ENCODE data around the gene C2orf81. TPM values are rescaled to one million over a fixed set of nuclear protein-coding genes. Genes with fewer than 3 reads are reported as not detected.

Gene C2orf81
- total RNA-seq, 2 experiments from 2014 or later = 3.0 to 3.3 TPM

- Mint-ChIP-seq H3K27ac (peak overlapping the region; percentile 84), H3K4me1 (peaks cover 27% of the 10 kb centered on the region)
- peak; percentile 13 for DNase-seq
Observed at GRCh38 chr2:74414881-74415761, 6.3 kb downstream of the C2orf81 start.

GRCh38 chr2:74414441-74414840 is 7.0 kb downstream of the C2orf81 start:
- ChIA-PET POLR2A (no interaction called here), CTCF (interaction anchor here (0.8 kb wide), 1 partner anchor 15 kb away, joined by 3 read pairs; no protein-coding TSS in a partner anchor)
- Mint-ChIP-seq H3K36me3 (ENCODE audit: low read depth) (no peaks in the 10 kb centered on the region), H3K27ac (no peak overlapping the region), H3K9me3 (no peaks in the 10 kb centered on the region), H3K4me3 (peak overlapping the region; percentile 48), H3K27me3 (peaks cover 1% of the 10 kb centered on the region), H3K4me1 (peaks cover 23% of the 10 kb centered on the region)
- DNase-seq = no peak

More at GRCh38 chr2:74414881-74415761, 6.3 kb downstream of the C2orf81 start:
- peak overlapping the region; percentile 69 for H3K4me3 Mint-ChIP-seq
- H3K9me3 Mint-ChIP-seq = no peaks in the 10 kb centered on the region
- POLR2A ChIA-PET = no interaction called here
- no peaks in the 10 kb centered on the region for H3K27me3 Mint-ChIP-seq
- H3K36me3 Mint-ChIP-seq (ENCODE audit: low read depth) = no peaks in the 10 kb centered on the region
- CTCF ChIA-PET = interaction anchor here (1.4 kb wide), 1 partner anchor 23 kb away, joined by 3 read pairs; no protein-coding TSS in a partner anchor

- H3K9me3 Mint-ChIP-seq = no peaks in the 10 kb centered on the region
- ChIA-PET CTCF (interaction anchor here (1.1 to 1.3 kb wide), 3 partner anchors 9 to 78 kb away, joined by 3 read pairs; no protein-coding TSS in a partner anchor), POLR2A (no interaction called here)
- H3K4me1 Mint-ChIP-seq = peaks cover 23% of the 10 kb centered on the region
- H3K27ac Mint-ChIP-seq = no peak overlapping the region
- no peak overlapping the region for H3K4me3 Mint-ChIP-seq
- no peak for DNase-seq
- H3K27me3 Mint-ChIP-seq = peaks cover 7% of the 10 kb centered on the region
- H3K36me3 Mint-ChIP-seq (ENCODE audit: low read depth) = no peaks in the 10 kb centered on the region
Observed at GRCh38 chr2:74413001-74413698, 8.3 kb downstream of the C2orf81 start.

- no peaks in the 10 kb centered on the region for H3K9me3 Mint-ChIP-seq
- ChIA-PET CTCF (interaction anchor here (0.6 to 1.4 kb wide), 3 partner anchors 11 to 50 kb away, joined by 3 to 4 read pairs (median 3); no protein-coding TSS in a partner anchor), POLR2A (no interaction called here)
- H3K4me1 Mint-ChIP-seq = peaks cover 2% of the 10 kb centered on the region
- no peaks in the 10 kb centered on the region for H3K36me3 Mint-ChIP-seq (ENCODE audit: low read depth)
- DNase-seq = no peak
- H3K4me3 Mint-ChIP-seq = no peak overlapping the region
- no peak overlapping the region for H3K27ac Mint-ChIP-seq
- peaks cover 18% of the 10 kb centered on the region for H3K27me3 Mint-ChIP-seq
Observed at GRCh38 chr2:74407682-74408081, 13.7 kb downstream of the C2orf81 start.

GRCh38 chr2:74406035-74406434 is 15.4 kb downstream of the C2orf81 start:
- H3K36me3 Mint-ChIP-seq (ENCODE audit: low read depth) = no peaks in the 10 kb centered on the region
- ChIA-PET CTCF (interaction anchor here (0.8 kb wide), 1 partner anchor 15 kb away, joined by 3 read pairs; the partner anchor contains the start of genes C2orf81 and WDR54), POLR2A (no interaction called here)
- no peak overlapping the region for H3K27ac Mint-ChIP-seq
- no peak overlapping the region for H3K4me3 Mint-ChIP-seq
- DNase-seq = no peak
- H3K27me3 Mint-ChIP-seq = peaks cover 21% of the 10 kb centered on the region
- peaks cover 2% of the 10 kb centered on the region for H3K4me1 Mint-ChIP-seq
- H3K9me3 Mint-ChIP-seq = no peaks in the 10 kb centered on the region

- ChIA-PET POLR2A (no interaction called here), CTCF (interaction anchor here (0.6 to 1.6 kb wide), 4 partner anchors 9 to 209 kb away, joined by 3 to 5 read pairs (median 3); no protein-coding TSS in a partner anchor)
- Mint-ChIP-seq H3K27me3 (peaks cover 9% of the 10 kb centered on the region), H3K27ac (no peak overlapping the region), H3K9me3 (no peaks in the 10 kb centered on the region), H3K4me1 (peaks cover 8% of the 10 kb centered on the region), H3K4me3 (no peak overlapping the region), H3K36me3 (ENCODE audit: low read depth) (no peaks in the 10 kb centered on the region)
- no peak for DNase-seq
Observed at GRCh38 chr2:74401891-74402290, 19.5 kb downstream of the C2orf81 start.

- Mint-ChIP-seq H3K36me3 (ENCODE audit: low read depth) (no peaks in the 10 kb centered on the region), H3K4me1 (peaks cover 6% of the 10 kb centered on the region), H3K27me3 (peaks cover 7% of the 10 kb centered on the region), H3K27ac (no peak overlapping the region), H3K9me3 (no peaks in the 10 kb centered on the region), H3K4me3 (no peak overlapping the region)
- CTCF ChIA-PET = interaction anchor here (0.8 to 2.1 kb wide), 6 partner anchors 8 to 186 kb away, joined by 3 to 5 read pairs (median 3); no protein-coding TSS in a partner anchor
- peak; percentile 46 for DNase-seq
- POLR2A ChIA-PET = no interaction called here
Observed at GRCh38 chr2:74399785-74400184, 21.6 kb downstream of the C2orf81 start.

- no peaks in the 10 kb centered on the region for H3K36me3 Mint-ChIP-seq (ENCODE audit: low read depth)
- peaks cover 13% of the 10 kb centered on the region for H3K4me1 Mint-ChIP-seq
- H3K27me3 Mint-ChIP-seq = peaks cover 8% of the 10 kb centered on the region
- POLR2A ChIA-PET = no interaction called here
- H3K4me3 Mint-ChIP-seq = no peak overlapping the region
- no peak for DNase-seq
- no peak overlapping the region for H3K27ac Mint-ChIP-seq
- CTCF ChIA-PET = interaction anchor here (0.6 kb wide), 1 partner anchor 459 kb away, joined by 5 read pairs; no protein-coding TSS in a partner anchor
- H3K9me3 Mint-ChIP-seq = no peaks in the 10 kb centered on the region
Observed at GRCh38 chr2:74396149-74396548, 25.3 kb downstream of the C2orf81 start.

- Mint-ChIP-seq H3K4me1 (peaks cover 9% of the 10 kb centered on the region), H3K27me3 (peaks cover 8% of the 10 kb centered on the region), H3K9me3 (no peaks in the 10 kb centered on the region), H3K36me3 (ENCODE audit: low read depth) (no peaks in the 10 kb centered on the region), H3K4me3 (no peak overlapping the region), H3K27ac (no peak overlapping the region)
- ChIA-PET CTCF (no interaction called here), POLR2A (no interaction called here)
- no peak for DNase-seq
Observed at GRCh38 chr2:74393525-74393924, 27.9 kb downstream of the C2orf81 start.

GRCh38 chr2:74392449-74392743 is 29.0 kb downstream of the C2orf81 start:
- peaks cover 9% of the 10 kb centered on the region for H3K4me1 Mint-ChIP-seq
- peak overlapping the region; percentile 81 for H3K27ac Mint-ChIP-seq
- no peak for DNase-seq
- POLR2A ChIA-PET = interaction anchor here (0.5 kb wide), 1 partner anchor 146 kb away, joined by 3 read pairs; no protein-coding TSS in a partner anchor
- H3K36me3 Mint-ChIP-seq (ENCODE audit: low read depth) = no peaks in the 10 kb centered on the region
- H3K27me3 Mint-ChIP-seq = peaks cover 8% of the 10 kb centered on the region
- CTCF ChIA-PET = interaction anchor here (0.6 to 2.7 kb wide), 11 partner anchors 7 to 277 kb away, joined by 3 to 13 read pairs (median 4); partner anchors contain the start of genes DCTN1 and TTC31
- no peaks in the 10 kb centered on the region for H3K9me3 Mint-ChIP-seq
- peak overlapping the region; percentile 92 for H3K4me3 Mint-ChIP-seq

- peaks cover 8% of the 10 kb centered on the region for H3K27me3 Mint-ChIP-seq
Observed at GRCh38 chr2:74391580-74392448, 29.6 kb downstream of the C2orf81 start.

GRCh38 chr2:74391209-74391579 is 30.2 kb downstream of the C2orf81 start:
- H3K27ac Mint-ChIP-seq = peak overlapping the region; percentile 99
- CTCF ChIA-PET = interaction anchor here (0.5 to 2.7 kb wide), 23 partner anchors 9 to 563 kb away, joined by 3 to 13 read pairs (median 4); partner anchors contain the start of genes AUP1, C2orf81, DCTN1 and HTRA2
- no peaks in the 10 kb centered on the region for H3K9me3 Mint-ChIP-seq
- H3K27me3 Mint-ChIP-seq = peaks cover 8% of the 10 kb centered on the region
- peak; percentile 13 for DNase-seq
- H3K4me3 Mint-ChIP-seq = peak overlapping the region; percentile 92
- H3K4me1 Mint-ChIP-seq = peaks cover 9% of the 10 kb centered on the region
- no peaks in the 10 kb centered on the region for H3K36me3 Mint-ChIP-seq (ENCODE audit: low read depth)
- POLR2A ChIA-PET = interaction anchor here (0.5 to 0.7 kb wide), 3 partner anchors 11 to 138 kb away, joined by 3 to 5 read pairs (median 4); partner anchors contain the start of genes AUP1 and HTRA2

More at GRCh38 chr2:74391580-74392448, 29.6 kb downstream of the C2orf81 start:
- CTCF ChIA-PET = interaction anchor here (0.5 to 2.7 kb wide), 24 partner anchors 8 to 564 kb away, joined by 3 to 13 read pairs (median 4); partner anchors contain the start of genes AUP1, C2orf81, DCTN1 and HTRA2
- H3K36me3 Mint-ChIP-seq (ENCODE audit: low read depth) = no peaks in the 10 kb centered on the region
- peak; percentile 97 for DNase-seq
- no peaks in the 10 kb centered on the region for H3K9me3 Mint-ChIP-seq
- peak overlapping the region; percentile 92 for H3K4me3 Mint-ChIP-seq
- peak overlapping the region; percentile 99 for H3K27ac Mint-ChIP-seq
- POLR2A ChIA-PET = interaction anchor here (0.5 to 0.7 kb wide), 4 partner anchors 11 to 147 kb away, joined by 3 to 5 read pairs (median 4); partner anchors contain the start of genes AUP1 and HTRA2
- H3K4me1 Mint-ChIP-seq = peaks cover 9% of the 10 kb centered on the region

Data from activated CD4-positive, alpha-beta T cell treated with anti-CD3 and anti-CD28 coated beads, Interleukin-2, amount 10 ng/mL, durations not matched to agents 7 days and 5 days (primary cell).